ENCODE data around the gene RAB38.

Gene RAB38

GRCh38 chr11:88183233-88183632 lies 8.0 kb upstream of the RAB38 start:
- H3K36me3 ChIP-seq (ENCODE audit: control insufficient read depth in 2 of 2, insufficient read depth in 1 of 2, low read length in 2 of 2): no peaks in the 10 kb centered on the region
- no peak overlapping the region for H3K27ac ChIP-seq (ENCODE audit: extremely low read depth, low read depth, low read length)
- no peaks in the 10 kb centered on the region for H3K4me1 ChIP-seq (ENCODE audit: control insufficient read depth, insufficient read depth, low read length)
- CTCF ChIA-PET: no interaction called here
- no peaks in the 10 kb centered on the region for H3K9me3 ChIP-seq (ENCODE audit: control insufficient read depth, insufficient read depth, low read depth, low read length)
- no peak for TF ChIP-seq ZNF175 (tag by site-specific recombination; IDR thresholded peaks at IDR 0.05)
- POLR2A ChIA-PET: no interaction called here
- no peak overlapping the region for H3K4me3 ChIP-seq (ENCODE audit: low read depth, low read length)

GRCh38 chr11:88181776-88182175 lies 6.5 kb upstream of the RAB38 start:
- Histone ChIP-seq H3K4me3 (ENCODE audit: low read depth, low read length) (no peak overlapping the region), H3K9me3 (ENCODE audit: control insufficient read depth, insufficient read depth, low read depth, low read length) (no peaks in the 10 kb centered on the region), H3K36me3 (ENCODE audit: control insufficient read depth in 2 of 2, insufficient read depth in 1 of 2, low read length in 2 of 2) (no peaks in the 10 kb centered on the region), H3K4me1 (ENCODE audit: control insufficient read depth, insufficient read depth, low read length) (no peaks in the 10 kb centered on the region), H3K27ac (ENCODE audit: extremely low read depth, low read depth, low read length) (no peak overlapping the region)
- ChIA-PET POLR2A (no interaction called here), CTCF (no interaction called here)
- TF ChIP-seq ZNF654 (tag by site-specific recombination; IDR thresholded peaks at IDR 0.05; ENCODE audit: low read depth) (no peak), ZSCAN18 (tag by site-specific recombination; IDR thresholded peaks at IDR 0.05) (no peak), ZNF140 (tag by site-specific recombination; IDR thresholded peaks at IDR 0.05) (no peak), ZNF596 (tag by site-specific recombination; IDR thresholded peaks at IDR 0.05) (no peak), MEIS1 (CRISPR knock-in tag; IDR thresholded peaks at IDR 0.05; ENCODE audit: borderline replicate concordance) (no peak), MZF1 (tag by site-specific recombination; IDR thresholded peaks at IDR 0.05; ENCODE audit: borderline replicate concordance) (no peak), ZNF621 (tag by site-specific recombination; IDR thresholded peaks at IDR 0.05) (no peak), ZNF785 (tag by site-specific recombination; IDR thresholded peaks at IDR 0.05) (no peak), ZNF138 (tag by site-specific recombination; IDR thresholded peaks at IDR 0.05; ENCODE audit: borderline replicate concordance) (no peak), ZNF600 (tag by site-specific recombination; IDR thresholded peaks at IDR 0.05) (no peak), SP2 (tag by site-specific recombination; IDR thresholded peaks at IDR 0.05) (no peak), ZNF214 (tag by site-specific recombination; IDR thresholded peaks at IDR 0.05; ENCODE audit: borderline replicate concordance) (no peak), ZNF350 (tag by site-specific recombination; IDR thresholded peaks at IDR 0.05) (no peak), ZFP37 (tag by site-specific recombination; IDR thresholded peaks at IDR 0.05) (no peak), MYNN (tag by site-specific recombination; IDR thresholded peaks at IDR 0.05; ENCODE audit: borderline replicate concordance) (no peak), PRDM6 (tag by site-specific recombination; IDR thresholded peaks at IDR 0.05) (no peak), ZNF19 (tag by site-specific recombination; IDR thresholded peaks at IDR 0.05; ENCODE audit: low read depth) (no peak), ZNF610 (tag by site-specific recombination; IDR thresholded peaks at IDR 0.05; ENCODE audit: borderline replicate concordance) (no peak), ZBTB7A (tag by site-specific recombination; IDR thresholded peaks at IDR 0.05; ENCODE audit: low read depth) (no peak), ZNF473 (tag by site-specific recombination; IDR thresholded peaks at IDR 0.05) (no peak)

- Histone ChIP-seq H3K36me3 (ENCODE audit: control insufficient read depth in 2 of 2, insufficient read depth in 1 of 2, low read length in 2 of 2) (no peaks in the 10 kb centered on the region), H3K4me1 (ENCODE audit: control insufficient read depth, insufficient read depth, low read length) (peaks cover 4% of the 10 kb centered on the region), H3K9me3 (ENCODE audit: control insufficient read depth, insufficient read depth, low read depth, low read length) (no peaks in the 10 kb centered on the region), H3K27ac (ENCODE audit: extremely low read depth, low read depth, low read length) (no peak overlapping the region), H3K4me3 (ENCODE audit: low read depth, low read length) (no peak overlapping the region)
- POLR2A ChIA-PET: no interaction called here
- CTCF ChIA-PET: no interaction called here
- TF ChIP-seq REST (tag by site-specific recombination; IDR thresholded peaks at IDR 0.05) (no peak), HOXC10 (CRISPR knock-in tag; IDR thresholded peaks at IDR 0.05) (no peak), ZNF274 (IDR thresholded peaks at IDR 0.05; ENCODE audit: low read length) (no peak), ZNF274 (tag by site-specific recombination; IDR thresholded peaks at IDR 0.05; ENCODE audit: borderline replicate concordance) (no peak), ELK4 (IDR thresholded peaks at IDR 0.05; ENCODE audit: borderline replicate concordance, low read depth, low read length) (no peak)
Observed at GRCh38 chr11:88179971-88180629, 4.9 kb upstream of the RAB38 start.

All from HEK293 (cell line).